K562 (cell line): ENCODE measurements around the gene GAD1. TPM values are rescaled to one million over a fixed set of nuclear protein-coding genes. Genes with fewer than 3 reads are reported as not detected.

Experiments used
- CEBPB ChIP-seq: fragments of 450-650 bp; IDR thresholded peaks from 2 replicates; pipeline ENCODE4 v1.6.1; 2016; ENCODE audit warnings: missing genetic modification characterization, missing compliant biosample characterization
- CHD7 ChIP-seq: fragments of 200-600 bp; sonication (generic); IDR thresholded peaks from one replicate; pipeline ENCODE4 v1.6.1; 2012; ENCODE audit warnings: mild to moderate bottlenecking, low read depth, low read length, inconsistent platforms
- ETS2 ChIP-seq: IDR thresholded peaks from 2 replicates; pipeline ENCODE4 v1.6.1; 2016; ENCODE audit warnings: borderline replicate concordance, missing genetic modification characterization, mild to moderate bottlenecking, moderate library complexity, missing compliant biosample characterization; ENCODE audit not compliant: poor library complexity, severe bottlenecking
- FIP1L1 ChIP-seq: fragments of 200-400 bp; formaldehyde crosslinking; IDR thresholded peaks from 2 replicates; pipeline ENCODE4 v1.6.1; 2018; ENCODE audit warnings: mild to moderate bottlenecking, low read depth, low read length; ENCODE audit not compliant: poor library complexity, severe bottlenecking
- HDAC1 ChIP-seq, 2 experiments: fragments of 450-650 bp; IDR thresholded peaks; 2 replicates each; pipeline ENCODE4 v1.6.1; 2016 to 2017; ENCODE audit warnings: inconsistent platforms in 1 of 2, mild to moderate bottlenecking in 1 of 2, moderate library complexity in 1 of 2
- HNRNPUL1 ChIP-seq: fragments of 200-400 bp; formaldehyde crosslinking; IDR thresholded peaks from 2 replicates; pipeline ENCODE4 v1.6.1; 2017; ENCODE audit warnings: low read length
- KHSRP ChIP-seq: fragments of 450-650 bp; IDR thresholded peaks from 2 replicates; pipeline ENCODE4 v1.6.1; 2017
- NFYB ChIP-seq: IDR thresholded peaks from 2 replicates; pipeline ENCODE4 v1.6.1; 2011; ENCODE audit warnings: mild to moderate bottlenecking, moderate library complexity; ENCODE audit not compliant: insufficient read length; ENCODE audit errors: extremely low read depth
- PRPF4 ChIP-seq: fragments of 200-400 bp; formaldehyde crosslinking; IDR thresholded peaks from one replicate; pipeline ENCODE4 v1.6.1; 2017; ENCODE audit warnings: low read length, low read depth, mild to moderate bottlenecking; ENCODE audit not compliant: insufficient read depth, poor library complexity, severe bottlenecking
- PURB ChIP-seq: sonication (generic); formaldehyde crosslinking; IDR thresholded peaks from 2 replicates; pipeline ENCODE4 v1.9.0; 2021; ENCODE audit warnings: low read depth, mild to moderate bottlenecking, missing genetic modification reagents
- ZBED1 ChIP-seq: IDR thresholded peaks from 2 replicates; pipeline ENCODE4 v1.6.1; 2014
- ZNF12 ChIP-seq: sonication (generic); formaldehyde crosslinking; IDR thresholded peaks from 2 replicates; pipeline ENCODE4 v1.4.0; 2020; ENCODE audit warnings: mild to moderate bottlenecking, missing genetic modification reagents
- ZNF224 ChIP-seq: sonication (generic); formaldehyde crosslinking; IDR thresholded peaks from 2 replicates; pipeline ENCODE4 v1.8.0; 2022; ENCODE audit warnings: mild to moderate bottlenecking, missing genetic modification reagents
- ZNF696 ChIP-seq: fragments of 250-450 bp; sonication (Bioruptor Pico); conservative IDR thresholded peaks from 2 replicates; pipeline ENCODE4 v1.4.0; 2020; ENCODE audit warnings: mild to moderate bottlenecking, moderate library complexity
- ZNF778 ChIP-seq: fragments of 450-650 bp; formaldehyde crosslinking; IDR thresholded peaks from 2 replicates; pipeline ENCODE4 v1.4.0; 2020; ENCODE audit warnings: mild to moderate bottlenecking, moderate library complexity
- polyA plus RNA-seq, 8 experiments: library from polyadenylated mRNA; depleted of rRNA in 4 of 8; stranded (reverse) in 5 of 8; unstranded in 3 of 8; fragments of >200 nt; fragmentation: Nextera tagmentation in 2 of 8; fragmentation: Illumina TruSeq in 1 of 8; extraction: Ambion mirVana in 2 of 8; extraction: Trizol in 1 of 8; gene quantifications; 2 replicates each; pipeline versions ENCODE4 v1.2.1 to v1.2.3, GENCODE V29; 2011 to 2014; ENCODE audit warnings: inconsistent platforms in 1 of 8, missing spikeins in 1 of 8
- total RNA-seq, 7 experiments: library from RNA; depleted of rRNA in 6 of 7; stranded (reverse); fragments of >200 nt in 6 of 7; fragmentation: Illumina TruSeq in 2 of 7; extraction: Trizol in 2 of 7; gene quantifications; 2 replicates each; pipeline versions ENCODE4 v1.2.1 to v1.2.3, GENCODE V29; 2011 to 2021; ENCODE audit warnings: low replicate concordance in 1 of 7
- TF ChIP-seq, protein P1 (sequence below): conservative IDR thresholded peaks from 2 replicates; pipeline ENCODE4 v1.6.1; 2011; ENCODE audit warnings: low read depth, mild to moderate bottlenecking, low read length; ENCODE audit not compliant: control insufficient read depth

Gene GAD1
- total and polyA plus RNA-seq, 9 of the 15 experiments (the other 6 are each of a cell fraction or from before 2014, with no cell fraction given), result 2.7 to 29.1 (median 15.7) TPM

DNA sequence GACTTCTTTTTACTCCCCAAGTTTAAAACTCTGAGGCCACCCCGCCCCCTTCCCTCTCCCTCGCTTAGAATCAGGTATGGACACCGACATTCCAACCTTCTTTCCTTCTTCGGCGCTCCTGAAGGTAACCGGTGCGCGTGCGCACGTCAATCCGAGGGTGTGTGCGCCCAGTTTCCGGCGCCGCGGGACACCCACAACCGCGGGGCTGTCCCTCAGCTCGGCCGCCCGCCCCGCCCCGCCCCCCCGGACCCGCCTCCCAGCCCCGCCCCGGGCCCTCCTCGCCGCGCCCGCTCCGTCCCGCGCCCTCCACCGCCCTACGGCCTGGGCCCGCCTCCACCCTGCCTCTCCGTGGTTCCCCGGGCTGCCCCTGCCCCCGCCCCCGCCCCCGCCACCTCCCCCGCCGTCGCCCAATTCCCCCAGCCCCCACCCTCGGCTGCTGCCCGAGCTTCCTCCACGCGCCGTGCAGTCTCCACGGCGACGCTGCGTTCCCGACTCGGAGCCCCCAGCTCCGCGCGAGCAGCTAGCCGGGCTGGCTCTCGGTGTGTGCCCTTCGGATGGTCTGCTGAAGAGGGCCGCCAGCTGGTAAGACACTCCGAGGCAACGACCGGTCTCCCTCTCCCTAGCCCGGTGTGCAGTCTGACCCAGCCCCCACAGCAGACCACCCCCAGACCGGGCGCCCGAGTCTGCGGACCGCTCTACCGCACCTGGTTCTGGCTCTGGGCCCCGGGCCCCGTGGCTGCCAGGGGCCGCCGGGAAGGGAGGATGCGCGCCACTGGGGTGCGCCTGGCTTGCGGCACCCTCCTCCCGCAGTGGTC is 45.9 kb upstream of the GAD1 start (continued):
- TF ChIP-seq CHD7 (peak; percentile 34), CEBPB (tag) (no peak), ZNF224 (no peak), KHSRP (no peak), ZNF696 (no peak), PURB (CRISPR knock-in tag) (no peak), ZNF778 (no peak), ETS2 (tag) (no peak), HNRNPUL1 (no peak), HDAC1 (IDR thresholded peaks at IDR 0.05) (peak in 1 of 2 experiments; percentile 88; a peak in 2 of 4 replicates), FIP1L1 (no peak), ZBED1 (no peak), NFYB (no peak), ZNF12 (CRISPR knock-in tag) (peak; percentile 59; the same call in 1 of the 2 replicates), PRPF4 (peak; percentile 59)
- TF ChIP-seq, protein P1, sequence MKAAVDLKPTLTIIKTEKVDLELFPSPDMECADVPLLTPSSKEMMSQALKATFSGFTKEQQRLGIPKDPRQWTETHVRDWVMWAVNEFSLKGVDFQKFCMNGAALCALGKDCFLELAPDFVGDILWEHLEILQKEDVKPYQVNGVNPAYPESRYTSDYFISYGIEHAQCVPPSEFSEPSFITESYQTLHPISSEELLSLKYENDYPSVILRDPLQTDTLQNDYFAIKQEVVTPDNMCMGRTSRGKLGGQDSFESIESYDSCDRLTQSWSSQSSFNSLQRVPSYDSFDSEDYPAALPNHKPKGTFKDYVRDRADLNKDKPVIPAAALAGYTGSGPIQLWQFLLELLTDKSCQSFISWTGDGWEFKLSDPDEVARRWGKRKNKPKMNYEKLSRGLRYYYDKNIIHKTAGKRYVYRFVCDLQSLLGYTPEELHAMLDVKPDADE, result no peak; the same call in 1 of the 2 replicates
